GM21786 (cell line): ENCODE results near the gene ACOXL.
"Not testable (repeated sequence)": the region's sequence is repeated elsewhere in the genome, so short reads cannot be mapped to it uniquely, and the experiment has no call there.

Experiments used
- ATAC-seq: cut with Tn5 transposase; IDR thresholded peaks from one replicate; pipeline ENCODE4 v1.9.1; 2021; ENCODE audit not compliant: unreplicated experiment

Gene ACOXL

DNA sequence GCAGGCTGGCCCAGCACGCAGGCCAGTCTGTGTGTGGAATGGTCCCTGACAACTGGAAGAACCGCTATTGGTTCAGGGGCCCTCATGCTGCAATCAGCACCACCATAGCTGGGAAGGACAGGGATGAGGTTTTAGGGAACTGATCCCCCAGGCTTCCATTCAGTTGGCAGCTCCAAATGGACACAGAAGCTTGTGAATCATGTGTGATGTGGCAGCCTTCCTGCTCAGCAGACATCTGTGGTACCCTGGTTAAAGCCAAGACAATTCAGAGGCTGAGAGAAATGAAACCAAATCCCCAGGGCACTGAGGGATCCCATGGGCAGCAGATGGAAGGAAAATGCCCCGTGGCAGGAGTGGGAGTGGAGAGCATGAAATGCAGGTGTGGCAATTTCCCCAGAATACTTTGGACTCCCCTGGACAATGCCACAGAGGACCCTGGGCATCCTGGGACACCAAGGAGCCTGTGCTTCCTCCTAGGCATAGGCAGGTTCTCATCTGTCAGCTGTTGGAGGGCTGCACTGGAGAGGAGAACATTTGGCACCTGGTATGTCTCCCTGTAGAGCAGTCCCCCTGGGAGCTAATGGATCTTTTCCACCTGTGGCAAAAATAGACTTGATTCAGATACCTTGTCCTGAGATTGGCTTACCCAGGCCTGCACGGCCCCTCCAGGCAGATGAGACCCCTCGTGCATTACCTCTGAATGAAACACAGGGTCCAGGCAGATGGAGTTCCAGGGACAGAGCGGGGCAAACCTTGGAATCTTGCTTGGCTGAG is 226.2 kb downstream of the ACOXL start:
- ATAC-seq = no peak

DNA sequence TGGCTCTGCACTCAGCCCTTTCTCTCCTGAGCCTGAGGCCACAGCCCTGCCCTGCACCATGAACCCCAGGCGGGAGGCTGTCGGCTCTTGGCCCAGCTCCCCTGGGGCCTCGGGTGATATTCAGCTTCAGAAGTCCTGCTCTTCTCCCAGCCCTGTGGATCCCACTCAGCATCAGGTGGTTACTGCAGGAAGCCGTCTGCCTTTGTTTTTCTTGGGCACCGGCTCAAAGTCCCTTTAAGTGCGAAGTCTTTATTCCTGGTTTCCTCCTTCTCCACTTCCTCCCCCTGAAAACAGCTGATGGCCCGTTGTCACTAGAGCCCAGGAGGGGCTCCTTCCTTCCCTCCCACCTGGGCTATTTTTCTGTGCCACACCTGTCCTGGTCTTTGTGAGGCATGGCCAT is 226.8 kb downstream of the ACOXL start:
- no peak for ATAC-seq

- ATAC-seq = no peak
Measured at GRCh38 chr2:110960281-110960680, 227.9 kb downstream of the ACOXL start.

DNA sequence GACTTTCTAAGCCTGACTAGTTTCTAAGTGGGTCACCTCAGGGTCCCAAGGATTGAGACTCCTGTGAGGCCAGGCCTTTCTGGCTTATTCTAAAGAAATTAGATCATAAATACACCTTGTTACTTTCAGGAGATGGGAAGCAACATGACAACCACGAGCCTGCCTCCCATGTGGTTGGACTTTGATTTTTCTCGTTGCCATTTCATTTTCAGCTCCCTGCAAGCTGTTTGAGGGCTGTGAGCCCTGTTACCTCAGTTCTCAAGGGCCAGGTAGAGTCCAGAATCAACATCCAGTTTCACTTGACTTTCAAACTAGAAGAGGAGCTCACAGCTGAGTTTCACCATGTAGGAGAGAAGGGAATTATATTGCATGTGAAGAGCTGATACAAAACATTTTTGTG is 228.6 kb downstream of the ACOXL start:
- no peak for ATAC-seq

DNA sequence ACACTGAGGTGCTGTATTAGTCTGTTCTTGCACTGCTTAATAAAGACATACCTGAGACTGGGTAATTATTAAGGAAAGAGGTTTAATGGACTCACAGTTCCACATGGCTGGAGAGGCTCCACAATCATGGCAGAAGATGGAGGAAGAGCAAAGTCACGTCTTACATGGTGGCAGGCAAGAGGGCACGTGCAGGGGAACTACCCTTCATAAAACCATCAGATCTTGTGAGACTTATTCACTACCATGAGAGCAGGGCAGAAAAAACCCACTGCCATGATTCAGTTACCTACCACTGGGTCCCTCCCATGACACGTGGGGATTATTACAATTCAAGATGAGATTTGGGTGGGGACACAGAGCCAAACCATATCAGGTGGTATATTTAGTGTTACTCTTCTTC is 229.3 kb downstream of the ACOXL start:
- not testable (repeated sequence) for ATAC-seq

GRCh38 chr2:110969696-110970095 is 237.3 kb downstream of the ACOXL start:
- no peak for ATAC-seq

DNA sequence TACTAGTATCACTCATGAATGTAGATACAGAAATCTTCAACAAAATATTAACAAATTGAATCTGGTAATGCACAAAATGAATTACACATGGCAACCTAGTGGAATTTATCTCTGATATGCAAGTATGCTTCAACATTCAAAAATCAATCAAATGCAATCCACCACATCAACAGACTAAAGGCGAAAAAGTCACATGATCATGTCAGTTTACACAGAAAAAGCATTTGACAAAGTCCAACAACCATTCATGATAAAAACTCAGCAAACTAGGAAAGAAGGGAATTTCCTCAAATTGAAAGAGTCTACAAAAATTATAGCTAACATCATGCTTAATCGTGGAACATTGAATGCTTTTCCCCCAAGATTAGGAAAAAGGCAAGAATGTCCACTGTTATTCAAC is 237.8 kb downstream of the ACOXL start:
- ATAC-seq = no peak

DNA sequence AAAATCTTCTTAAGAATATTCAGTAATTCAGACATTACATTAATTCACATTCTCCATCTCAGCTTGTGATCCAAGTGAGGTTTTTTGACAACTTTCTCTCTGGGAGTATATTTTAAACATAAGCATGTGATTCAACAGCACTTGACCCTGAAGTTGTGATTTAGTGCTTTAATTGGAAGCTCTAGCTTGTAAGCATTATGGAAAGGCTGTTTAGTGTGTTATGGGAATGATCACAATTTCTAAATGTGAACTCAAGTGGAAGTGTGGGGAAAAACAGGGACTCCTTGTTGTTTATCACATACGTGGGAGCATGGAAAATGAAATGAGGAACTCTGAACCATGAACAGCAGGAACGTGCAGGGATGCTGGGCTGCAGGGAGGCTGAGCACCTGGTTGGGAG is 239.4 kb downstream of the ACOXL start:
- no peak for ATAC-seq

DNA sequence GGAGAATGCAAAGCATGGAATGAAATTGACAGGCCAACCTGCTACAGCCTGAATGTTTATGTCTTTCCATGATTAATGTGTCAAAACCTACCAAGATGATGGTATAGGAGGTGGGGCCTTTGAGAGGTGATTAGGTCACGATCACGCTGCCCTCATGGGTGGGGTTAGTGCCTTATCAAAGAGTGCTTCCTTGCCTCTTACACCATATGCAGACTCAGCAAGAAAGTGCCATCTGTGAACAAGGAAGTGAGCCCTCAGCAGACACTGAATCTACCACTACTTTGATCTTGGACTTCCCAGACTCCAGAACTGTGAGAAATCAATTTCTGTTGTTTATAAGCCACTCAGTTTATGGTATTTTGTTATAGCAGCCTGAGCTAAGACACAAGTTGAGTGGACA is 240.9 kb downstream of the ACOXL start:
- ATAC-seq = no peak

DNA sequence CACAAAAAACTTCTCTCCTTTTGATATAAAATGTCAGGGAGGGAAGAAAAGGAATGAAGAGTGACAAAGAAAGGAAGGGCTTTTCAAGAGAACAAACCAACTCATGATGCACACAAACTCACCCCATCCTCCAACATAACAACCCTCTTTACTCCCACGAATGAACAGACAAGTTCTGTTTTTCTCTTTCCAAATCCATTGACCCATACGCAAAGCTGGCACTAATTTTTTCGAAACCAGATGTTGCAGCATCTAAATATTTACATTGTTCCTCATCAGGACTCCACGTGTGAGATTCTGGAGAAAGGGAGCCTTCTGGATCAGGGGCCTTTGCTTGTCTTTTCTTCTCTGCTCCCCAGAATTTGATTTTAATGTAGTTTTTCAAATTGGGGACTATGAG is 245.0 kb downstream of the ACOXL start:
- ATAC-seq = no peak

GRCh38 chr2:110978148-110978547 is 245.8 kb downstream of the ACOXL start:
- no peak for ATAC-seq

DNA sequence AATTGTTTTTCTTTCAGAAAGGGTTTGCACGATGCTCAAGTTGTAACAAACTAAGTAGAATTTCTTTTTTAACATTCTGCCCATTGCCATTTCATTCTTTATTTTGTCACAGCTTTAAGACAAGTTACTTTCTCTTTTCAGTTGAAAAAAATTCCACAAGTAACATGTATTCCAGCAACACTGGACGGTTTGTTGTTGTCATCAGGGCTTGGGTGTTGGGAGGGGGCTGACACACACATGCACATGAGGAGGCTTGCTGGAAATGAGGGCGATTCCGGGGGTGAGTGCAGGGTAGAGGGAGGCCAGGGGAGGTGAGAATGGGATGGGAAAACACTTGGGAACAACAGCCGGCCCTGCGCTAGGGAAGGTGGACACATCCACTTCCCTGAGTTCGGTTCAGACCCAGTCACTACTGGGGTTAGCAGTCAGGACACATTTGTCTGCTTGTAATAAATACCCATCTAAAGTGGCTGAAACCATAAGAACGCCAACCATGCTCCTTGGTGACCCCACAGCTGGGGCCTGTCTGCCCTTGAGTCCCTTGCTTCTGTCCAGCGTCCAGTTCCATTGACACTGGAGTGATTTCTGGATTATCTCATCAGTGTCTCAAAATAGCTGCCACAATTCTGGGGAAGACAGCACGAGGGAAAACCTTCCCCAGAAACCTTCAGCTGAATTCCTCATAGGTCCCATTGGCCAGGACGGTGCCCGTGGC is 246.5 kb downstream of the ACOXL start:
- ATAC-seq = no peak

- no peak for ATAC-seq
Measured at GRCh38 chr2:110979471-110980338, 247.3 kb downstream of the ACOXL start.

GRCh38 chr2:110980339-110981062 is 248.1 kb downstream of the ACOXL start:
- no peak for ATAC-seq

- ATAC-seq = no peak
Measured at GRCh38 chr2:110983133-110983532, 250.8 kb downstream of the ACOXL start.

DNA sequence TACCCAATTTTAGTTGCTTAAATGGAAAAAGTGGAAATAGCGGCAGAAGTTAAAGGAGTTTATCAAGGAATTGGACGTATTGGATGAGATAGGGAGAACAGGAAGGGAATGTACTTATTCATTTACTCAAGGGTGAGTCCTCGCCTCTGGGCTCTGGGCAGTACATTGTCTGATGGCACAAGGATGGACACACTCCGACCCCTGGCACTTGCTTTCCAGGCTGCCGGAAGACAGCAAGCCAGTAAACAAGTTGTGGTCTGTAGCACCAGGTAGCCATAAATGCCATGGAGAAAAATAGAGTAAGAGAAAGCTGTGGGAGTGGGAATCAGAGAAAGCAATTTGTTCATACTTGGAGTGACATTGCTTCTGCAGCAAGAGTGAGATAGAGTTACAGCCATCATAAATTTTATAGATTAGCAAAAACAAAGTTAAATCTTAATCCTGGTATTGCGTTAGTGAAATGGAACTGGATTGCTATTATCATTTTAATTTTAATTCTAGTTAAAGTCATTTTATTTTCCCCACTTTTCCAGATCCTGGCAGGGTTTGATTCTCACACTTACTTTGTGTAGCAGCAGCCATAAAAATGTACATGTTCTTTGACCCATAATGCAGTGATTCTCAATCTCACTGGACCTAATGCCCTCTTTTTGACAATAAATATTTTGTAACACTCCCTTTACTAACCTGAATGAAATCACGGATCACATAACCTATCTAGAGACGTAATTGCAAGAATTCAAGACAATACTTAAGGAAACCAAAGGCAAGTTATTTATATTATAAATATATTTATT is 252.5 kb downstream of the ACOXL start:
- no peak for ATAC-seq

DNA sequence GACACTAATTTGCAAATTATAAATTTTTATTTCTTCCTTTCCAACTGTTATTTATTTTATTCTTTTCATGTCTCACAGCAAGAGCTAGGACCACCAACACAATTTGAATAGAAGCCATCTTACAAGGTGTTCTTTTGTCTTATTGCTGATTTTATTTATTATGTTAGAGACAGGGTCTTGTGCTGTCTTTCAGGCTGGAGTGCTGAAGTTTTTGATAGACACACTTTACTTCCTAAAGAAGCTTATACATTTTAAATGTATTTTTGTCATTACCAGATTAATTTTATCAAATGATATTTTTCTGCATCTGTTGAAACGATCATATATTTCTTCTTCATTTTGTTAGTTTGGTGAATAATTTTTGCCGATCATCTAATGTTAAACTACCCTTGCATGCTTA is 258.1 kb downstream of the ACOXL start:
- no peak for ATAC-seq

GRCh38 chr2:110991911-110992310 is 259.5 kb downstream of the ACOXL start:
- no peak for ATAC-seq

DNA sequence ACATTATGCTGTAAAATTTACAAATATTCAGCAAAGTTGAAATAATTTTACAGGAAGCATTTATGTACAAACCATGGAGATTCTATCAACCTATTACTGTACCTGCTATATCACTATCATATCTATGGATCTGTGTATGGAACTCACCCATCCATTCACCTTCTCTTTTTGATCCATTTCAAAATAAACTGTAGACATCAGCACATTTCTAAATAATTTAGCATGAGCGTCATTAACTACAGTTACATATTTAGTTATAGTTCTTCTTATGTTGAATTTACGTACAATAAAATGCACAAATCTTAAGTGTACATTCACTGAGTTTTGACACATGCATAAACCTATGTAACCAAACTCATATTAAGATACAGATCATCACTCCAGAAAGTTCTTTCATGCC is 260.5 kb downstream of the ACOXL start:
- ATAC-seq = no peak

- no peak for ATAC-seq
Measured at GRCh38 chr2:110993557-110994231, 261.3 kb downstream of the ACOXL start.
